GM18508 (cell line): Measurements from ENCODE around the gene INO80C.
A peak's percentile ranks its signal among the peaks of the same experiment; 100 is the strongest.

ENCODE experiments used
- ATAC-seq: cut with Tn5 transposase; IDR thresholded peaks from one replicate; pipeline ENCODE4 v1.9.1; 2021; ENCODE audit warnings: moderate number of reproducible peaks; ENCODE audit not compliant: insufficient read depth, unreplicated experiment

Gene INO80C

GRCh38 chr18:35513181-35513936 lies 15.6 kb upstream of the INO80C start:
- no peak for ATAC-seq

GRCh38 chr18:35512761-35513160 lies 15.0 kb upstream of the INO80C start:
- no peak for ATAC-seq

- no peak for ATAC-seq
Observed at GRCh38 chr18:35511833-35512232, 14.1 kb upstream of the INO80C start.

- peak; percentile 82 for ATAC-seq
Observed at GRCh38 chr18:35511428-35511827, 13.7 kb upstream of the INO80C start.

- no peak for ATAC-seq
Observed at GRCh38 chr18:35510076-35510651, 12.4 kb upstream of the INO80C start.

GRCh38 chr18:35508746-35509338 lies 11.1 kb upstream of the INO80C start:
- ATAC-seq, result no peak

- ATAC-seq, result no peak
Observed at GRCh38 chr18:35508030-35508429, 10.3 kb upstream of the INO80C start.

GRCh38 chr18:35507623-35508022 lies 9.9 kb upstream of the INO80C start:
- ATAC-seq, result no peak

GRCh38 chr18:35507192-35507591 lies 9.4 kb upstream of the INO80C start:
- no peak for ATAC-seq

GRCh38 chr18:35506024-35506712 lies 8.4 kb upstream of the INO80C start:
- ATAC-seq, result no peak

- no peak for ATAC-seq
Observed at GRCh38 chr18:35504996-35505395, 7.2 kb upstream of the INO80C start.

- ATAC-seq, result no peak
Observed at GRCh38 chr18:35502052-35502451, 4.3 kb upstream of the INO80C start.

GRCh38 chr18:35501369-35501768 lies 3.6 kb upstream of the INO80C start:
- ATAC-seq, result no peak

- ATAC-seq, result no peak
Observed at GRCh38 chr18:35500113-35500512, 2.4 kb upstream of the INO80C start.

GRCh38 chr18:35497027-35497369 lies 762 bp downstream of the INO80C start:
- ATAC-seq, result peak; percentile 3

- no peak for ATAC-seq
Observed at GRCh38 chr18:35495536-35496314, 2.0 kb downstream of the INO80C start.

- no peak for ATAC-seq
Observed at GRCh38 chr18:35494251-35495220, 3.2 kb downstream of the INO80C start.

- no peak for ATAC-seq
Observed at GRCh38 chr18:35491700-35492077, 6.1 kb downstream of the INO80C start.

GRCh38 chr18:35490894-35491699 lies 6.7 kb downstream of the INO80C start:
- ATAC-seq, result no peak
